WTC11 (cell line): ENCODE measurements around the gene FEM1A. TPM values are rescaled to one million over a fixed set of nuclear protein-coding genes. Genes with fewer than 3 reads are reported as not detected.

Experiments
- ATAC-seq: fragments of 200-7000 bp; cut with Tn5 transposase; 2 replicates; pipeline ENCODE4 v1.10.0; 2021; ENCODE audit warnings: mild to moderate bottlenecking, moderate library complexity
- CTCF ChIA-PET: fragments of 300-600 bp; sonication (Branson Sonifier 250); formaldehyde crosslinking; loops from one replicate; lab custom pipeline; 2021; ENCODE audit warnings: antibody characterized with exemption; lab: Charles Lee
- POLR2A ChIA-PET: fragments of 350-600 bp; sonication (Branson Sonifier 250); formaldehyde crosslinking; loops from one replicate; lab custom pipeline; 2021; ENCODE audit warnings: antibody characterized with exemption; lab: Charles Lee
- DNase-seq: peaks from one replicate; pipeline ENCODE4 v3.0.0; 2021; ENCODE audit warnings: low spot score
- H3K27ac Mint-ChIP-seq: 2 replicates; pipeline ENCODE4 v1.8.0; 2021; ENCODE audit warnings: mixed read lengths
- H3K27me3 Mint-ChIP-seq: 2 replicates; pipeline ENCODE4 v1.8.0; 2021; ENCODE audit warnings: low read depth, mild to moderate bottlenecking, moderate library complexity, mixed read lengths
- H3K36me3 Mint-ChIP-seq: 2 replicates; pipeline ENCODE4 v1.8.0; 2021; ENCODE audit warnings: mixed read lengths
- H3K4me1 Mint-ChIP-seq: 2 replicates; pipeline ENCODE4 v1.8.0; 2022; ENCODE audit warnings: mixed read lengths
- H3K4me3 Mint-ChIP-seq: 2 replicates; pipeline ENCODE4 v1.8.0; 2021; ENCODE audit warnings: mild to moderate bottlenecking, moderate library complexity, mixed read lengths
- H3K9me3 Mint-ChIP-seq: 2 replicates; pipeline ENCODE4 v1.8.0; 2021; ENCODE audit warnings: mixed read lengths
- ATF1 ChIP-seq: sonication (generic); formaldehyde crosslinking; IDR thresholded peaks from 2 replicates; pipeline ENCODE4 v1.8.1; 2023; ENCODE audit warnings: mild to moderate bottlenecking, moderate library complexity, missing genetic modification reagents
- ATF3 ChIP-seq: sonication (generic); formaldehyde crosslinking; conservative IDR thresholded peaks from 2 replicates; pipeline ENCODE4 v1.8.1; 2022; ENCODE audit warnings: mild to moderate bottlenecking, missing genetic modification reagents
- ATF6 ChIP-seq: sonication (generic); formaldehyde crosslinking; IDR thresholded peaks from 2 replicates; pipeline ENCODE4 v1.8.1; 2023; ENCODE audit warnings: mild to moderate bottlenecking, missing genetic modification reagents
- CREB1 ChIP-seq: sonication (generic); formaldehyde crosslinking; IDR thresholded peaks from 2 replicates; pipeline ENCODE4 v1.8.0; 2023; ENCODE audit warnings: mild to moderate bottlenecking, missing genetic modification reagents
- ELF4 ChIP-seq: sonication (generic); formaldehyde crosslinking; IDR thresholded peaks from 2 replicates; pipeline ENCODE4 v1.8.1; 2022; ENCODE audit warnings: low read depth, mild to moderate bottlenecking, moderate library complexity, missing genetic modification reagents
- FOXK1 ChIP-seq: sonication (generic); formaldehyde crosslinking; IDR thresholded peaks from 2 replicates; pipeline ENCODE4 v1.8.0; 2022; ENCODE audit warnings: mild to moderate bottlenecking, moderate library complexity, missing genetic modification reagents
- GRHL2 ChIP-seq: fragments of 250-450 bp; sonication (Bioruptor Pico); IDR thresholded peaks from 2 replicates; pipeline ENCODE4 v1.8.0; 2022; ENCODE audit warnings: mild to moderate bottlenecking, moderate library complexity; ENCODE audit not compliant: insufficient replicate concordance, severe bottlenecking
- JUN ChIP-seq: sonication (generic); formaldehyde crosslinking; IDR thresholded peaks from 2 replicates; pipeline ENCODE4 v1.8.0; 2023; ENCODE audit warnings: mild to moderate bottlenecking, missing genetic modification reagents
- MXD4 ChIP-seq: fragments of 250-450 bp; sonication (Bioruptor Pico); IDR thresholded peaks from 2 replicates; pipeline ENCODE4 v1.8.0; 2021; ENCODE audit warnings: mild to moderate bottlenecking, moderate library complexity, borderline replicate concordance
- NFE2L1 ChIP-seq: sonication (generic); formaldehyde crosslinking; IDR thresholded peaks from 2 replicates; pipeline ENCODE4 v1.8.1; 2023; ENCODE audit warnings: missing genetic modification reagents
- PREB ChIP-seq: sonication (generic); formaldehyde crosslinking; IDR thresholded peaks from 2 replicates; pipeline ENCODE4 v1.8.1; 2022; ENCODE audit warnings: mild to moderate bottlenecking, missing genetic modification reagents, moderate library complexity, borderline replicate concordance
- SP1 ChIP-seq: sonication (generic); formaldehyde crosslinking; conservative IDR thresholded peaks from 2 replicates; pipeline ENCODE4 v1.8.1; 2022; ENCODE audit warnings: missing genetic modification reagents
- STAT6 ChIP-seq: sonication (generic); formaldehyde crosslinking; conservative IDR thresholded peaks from 2 replicates; pipeline ENCODE4 v1.8.1; 2023; ENCODE audit warnings: mild to moderate bottlenecking, low read depth, missing genetic modification reagents, moderate library complexity
- USF2 ChIP-seq: sonication (generic); formaldehyde crosslinking; IDR thresholded peaks from 2 replicates; pipeline ENCODE4 v1.8.1; 2023; ENCODE audit warnings: mild to moderate bottlenecking, missing genetic modification reagents, moderate library complexity
- ZBTB21 ChIP-seq: sonication (generic); formaldehyde crosslinking; IDR thresholded peaks from 2 replicates; pipeline ENCODE4 v1.8.1; 2023; ENCODE audit warnings: mild to moderate bottlenecking, missing genetic modification reagents, borderline replicate concordance
- ZNF232 ChIP-seq: sonication (generic); formaldehyde crosslinking; IDR thresholded peaks from 2 replicates; pipeline ENCODE4 v1.8.0; 2022; ENCODE audit warnings: mild to moderate bottlenecking, missing genetic modification reagents
- ZNF263 ChIP-seq: sonication (generic); formaldehyde crosslinking; IDR thresholded peaks from 2 replicates; pipeline ENCODE4 v1.8.1; 2022; ENCODE audit warnings: low read depth, mild to moderate bottlenecking, moderate library complexity, missing genetic modification reagents
- total RNA-seq: library from RNA; stranded (reverse); gene quantifications from 3 replicates; pipeline ENCODE4 v1.2.3, GENCODE V29; 2021
- TF ChIP-seq, protein P1 (sequence below): sonication (generic); formaldehyde crosslinking; IDR thresholded peaks from 2 replicates; pipeline ENCODE4 v1.8.1; 2022; ENCODE audit warnings: mild to moderate bottlenecking, moderate library complexity, missing genetic modification reagents
- TF ChIP-seq, protein P2 (sequence below): fragments of 250-450 bp; sonication (Bioruptor Pico); IDR thresholded peaks from 2 replicates; pipeline ENCODE4 v1.9.0; 2021; ENCODE audit warnings: moderate library complexity, mild to moderate bottlenecking, inconsistent platforms, borderline replicate concordance
- TF ChIP-seq, protein P3 (sequence below): sonication (generic); formaldehyde crosslinking; IDR thresholded peaks from 2 replicates; pipeline ENCODE4 v1.8.0; 2022; ENCODE audit warnings: mild to moderate bottlenecking, missing genetic modification reagents

Gene FEM1A
- total RNA-seq, 1 experiment from 2014 or later = 15.7 TPM

DNA sequence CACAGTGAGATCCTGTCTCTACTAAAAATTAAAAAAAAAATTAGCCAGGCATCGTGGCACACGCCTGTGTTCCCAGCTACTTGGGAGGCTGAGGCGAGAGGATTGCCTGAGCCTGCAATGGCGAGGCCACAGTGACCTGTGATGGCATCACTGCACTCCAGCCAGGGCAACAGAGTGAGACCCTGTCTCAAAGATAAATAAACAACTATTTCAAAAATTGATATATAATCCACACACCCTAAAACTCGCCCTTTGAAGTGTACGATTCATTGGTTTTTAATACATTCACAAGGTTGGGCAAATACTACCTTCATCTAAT, 52.1 kb downstream of the FEM1A start:
- POLR2A ChIA-PET = no interaction called here

DNA sequence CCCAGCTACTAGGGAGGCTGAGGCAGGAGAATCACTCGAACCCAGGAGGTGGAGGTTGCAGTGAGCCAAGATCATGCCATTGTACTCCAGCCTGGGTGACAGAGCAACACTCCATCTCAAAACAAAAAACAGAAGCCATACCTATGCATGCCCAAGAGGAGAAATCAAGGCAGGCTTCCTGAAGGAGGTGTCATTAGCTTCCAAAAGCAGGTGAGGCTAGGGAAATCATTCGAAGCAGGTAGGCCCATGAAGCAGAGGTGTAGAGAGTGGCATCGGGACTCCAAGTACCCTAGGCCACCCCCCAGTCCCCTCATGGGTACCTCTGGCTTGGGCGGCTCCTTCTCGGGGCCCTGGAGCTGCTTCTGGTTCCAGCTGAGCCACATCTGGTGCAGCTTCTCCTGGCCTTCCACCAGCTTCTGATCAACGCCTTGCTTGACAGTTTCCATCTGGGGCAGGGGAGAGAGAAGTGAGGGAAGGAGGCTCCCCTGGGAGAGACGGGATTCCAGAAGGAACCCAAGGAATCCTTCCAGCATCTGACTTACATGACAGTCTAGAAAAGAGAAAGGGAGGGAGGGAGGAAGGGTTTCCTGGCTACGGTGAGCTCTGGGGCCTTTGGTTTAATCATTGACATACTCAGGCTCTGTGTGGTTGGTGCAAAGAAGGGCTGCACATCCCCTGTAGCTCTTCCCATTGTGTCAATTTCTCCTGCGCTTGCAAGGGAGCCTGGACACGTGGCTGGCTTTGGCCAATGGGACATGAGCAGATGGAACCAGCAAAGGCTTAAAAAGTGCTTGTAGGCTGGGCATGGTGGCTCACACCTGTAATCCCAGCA, 53.0 kb downstream of the FEM1A start:
- Mint-ChIP-seq H3K27me3 (no peaks in the 10 kb centered on the region), H3K36me3 (peaks cover 47% of the 10 kb centered on the region)
- ATAC-seq = no peak
- TF ChIP-seq, protein P1, sequence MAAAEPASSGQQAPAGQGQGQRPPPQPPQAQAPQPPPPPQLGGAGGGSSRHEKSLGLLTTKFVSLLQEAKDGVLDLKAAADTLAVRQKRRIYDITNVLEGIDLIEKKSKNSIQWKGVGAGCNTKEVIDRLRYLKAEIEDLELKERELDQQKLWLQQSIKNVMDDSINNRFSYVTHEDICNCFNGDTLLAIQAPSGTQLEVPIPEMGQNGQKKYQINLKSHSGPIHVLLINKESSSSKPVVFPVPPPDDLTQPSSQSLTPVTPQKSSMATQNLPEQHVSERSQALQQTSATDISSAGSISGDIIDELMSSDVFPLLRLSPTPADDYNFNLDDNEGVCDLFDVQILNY = no peak
- no peak for TF ChIP-seq ELF4 (CRISPR knock-in tag)
- no peak for TF ChIP-seq CREB1 (CRISPR knock-in tag)
- TF ChIP-seq USF2 (CRISPR knock-in tag) = no peak
- TF ChIP-seq JUN (CRISPR knock-in tag) = no peak
- no peak for TF ChIP-seq ZNF232 (CRISPR knock-in tag)
- TF ChIP-seq, protein P2, sequence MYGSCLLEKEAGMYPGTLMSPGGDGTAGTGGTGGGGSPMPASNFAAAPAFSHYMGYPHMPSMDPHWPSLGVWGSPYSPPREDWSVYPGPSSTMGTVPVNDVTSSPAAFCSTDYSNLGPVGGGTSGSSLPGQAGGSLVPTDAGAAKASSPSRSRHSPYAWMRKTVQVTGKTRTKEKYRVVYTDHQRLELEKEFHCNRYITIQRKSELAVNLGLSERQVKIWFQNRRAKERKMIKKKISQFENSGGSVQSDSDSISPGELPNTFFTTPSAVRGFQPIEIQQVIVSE = no peak
- TF ChIP-seq STAT6 (CRISPR knock-in tag) = no peak
- no peak for TF ChIP-seq ATF3 (CRISPR knock-in tag)
- TF ChIP-seq ATF6 = no peak
- no peak for TF ChIP-seq FOXK1
- TF ChIP-seq ZBTB21 (CRISPR knock-in tag) = no peak
- TF ChIP-seq MXD4 (CRISPR knock-in tag) = no peak
- no peak for TF ChIP-seq SP1 (CRISPR knock-in tag)
- TF ChIP-seq ATF1 (CRISPR knock-in tag) = no peak
- TF ChIP-seq PREB (CRISPR knock-in tag) = no peak

More for the DNA sequence above, 52.1 kb downstream of the FEM1A start:
- DNase-seq = no peak
- peaks cover 54% of the 10 kb centered on the region for H3K36me3 Mint-ChIP-seq
- H3K27ac Mint-ChIP-seq = no peak overlapping the region
- no peak overlapping the region for H3K4me3 Mint-ChIP-seq
- CTCF ChIA-PET = interaction anchor here (0.6 to 0.9 kb wide), 3 partner anchors 8 to 93 kb away, joined by 3 to 7 read pairs (median 3); no protein-coding TSS in a partner anchor
- ATAC-seq = no peak
- H3K4me1 Mint-ChIP-seq = no peaks in the 10 kb centered on the region
- TF ChIP-seq JUN (CRISPR knock-in tag) (no peak), GRHL2 (CRISPR knock-in tag) (no peak), ZNF263 (CRISPR knock-in tag) (no peak), ZNF232 (CRISPR knock-in tag) (no peak), NFE2L1 (CRISPR knock-in tag) (no peak), PREB (CRISPR knock-in tag) (no peak)
- TF ChIP-seq, protein P3, sequence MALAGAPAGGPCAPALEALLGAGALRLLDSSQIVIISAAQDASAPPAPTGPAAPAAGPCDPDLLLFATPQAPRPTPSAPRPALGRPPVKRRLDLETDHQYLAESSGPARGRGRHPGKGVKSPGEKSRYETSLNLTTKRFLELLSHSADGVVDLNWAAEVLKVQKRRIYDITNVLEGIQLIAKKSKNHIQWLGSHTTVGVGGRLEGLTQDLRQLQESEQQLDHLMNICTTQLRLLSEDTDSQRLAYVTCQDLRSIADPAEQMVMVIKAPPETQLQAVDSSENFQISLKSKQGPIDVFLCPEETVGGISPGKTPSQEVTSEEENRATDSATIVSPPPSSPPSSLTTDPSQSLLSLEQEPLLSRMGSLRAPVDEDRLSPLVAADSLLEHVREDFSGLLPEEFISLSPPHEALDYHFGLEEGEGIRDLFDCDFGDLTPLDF = no peak
- H3K27me3 Mint-ChIP-seq = no peaks in the 10 kb centered on the region
- no peaks in the 10 kb centered on the region for H3K9me3 Mint-ChIP-seq

More for the DNA sequence above, 53.0 kb downstream of the FEM1A start:
- DNase-seq = no peak
- Mint-ChIP-seq H3K4me3 (no peak overlapping the region), H3K9me3 (no peaks in the 10 kb centered on the region), H3K27ac (no peak overlapping the region), H3K4me1 (no peaks in the 10 kb centered on the region)
- CTCF ChIA-PET = interaction anchor here (0.8 to 1.4 kb wide), 2 partner anchors 35 kb away, joined by 4 to 7 read pairs; no protein-coding TSS in a partner anchor
- POLR2A ChIA-PET = no interaction called here
